Measurements from ENCODE around the gene CDH26.

The CDH26 gene

DNA sequence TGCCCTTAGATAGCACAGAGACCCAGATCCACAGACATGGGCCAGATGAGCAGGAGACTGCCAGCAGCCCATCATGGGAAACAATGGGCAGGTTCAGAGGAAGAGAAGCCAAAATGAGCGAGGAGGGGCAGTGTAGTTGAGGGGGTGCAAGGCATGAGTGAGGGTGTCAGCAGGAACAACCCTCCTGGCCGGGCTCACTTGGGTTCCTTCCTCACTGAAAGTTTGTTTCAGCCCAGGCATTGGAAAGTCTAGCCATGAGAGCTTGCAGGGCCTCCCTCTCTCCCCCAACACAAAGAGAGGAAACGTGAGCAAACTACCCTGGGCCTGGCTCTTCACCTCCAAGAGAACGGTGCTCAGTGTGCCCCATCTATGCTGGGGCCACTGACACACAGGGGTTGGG is 48.0 kb downstream of the CDH26 start:
- Histone ChIP-seq H3K27me3 (ENCODE audit: control insufficient read depth in 1 of 2, insufficient read depth in 1 of 2, low read length in 2 of 2) (peaks cover 4 to 9% of the 10 kb centered on the region in 2 experiments), H3K9ac (ENCODE audit: low read length) (no peak overlapping the region), H2BK120ac (ENCODE audit: low read depth, low read length) (no peak overlapping the region), H4K8ac (ENCODE audit: low read length) (no peak overlapping the region), H3K23ac (ENCODE audit: low read length in 2 of 2) (peak overlapping the region in 1 of 2 experiments; percentile 38), H2BK12ac (ENCODE audit: low read length in 2 of 2) (no peak overlapping the region), H2BK15ac (ENCODE audit: low read depth, poor library complexity, severe bottlenecking) (no peak overlapping the region), H3K36me3 (ENCODE audit: control insufficient read depth in 1 of 2, insufficient read depth in 2 of 2, low read depth in 1 of 2, low read length in 2 of 2) (no peaks in the 10 kb centered on the region), H2AFZ (ENCODE audit: low read depth, low read length) (no peak overlapping the region), H2BK5ac (ENCODE audit: low read depth, low read length, poor library complexity, severe bottlenecking) (no peak overlapping the region), H3K27ac (ENCODE audit: low read length, poor library complexity, severe bottlenecking) (no peak overlapping the region), H3K4me2 (ENCODE audit: low read length, poor library complexity, severe bottlenecking) (no peak overlapping the region), H3K9me3 (ENCODE audit: control insufficient read depth, low read length) (no peaks in the 10 kb centered on the region), H4K91ac (ENCODE audit: low read length) (no peak overlapping the region), H3K4me1 (ENCODE audit: control insufficient read depth, insufficient read depth, low read depth, low read length) (no peaks in the 10 kb centered on the region), H3K4me3 (ENCODE audit: insufficient read depth in 1 of 2, low read depth in 1 of 2, low read length in 2 of 2) (no peak overlapping the region), H3K79me1 (replicated peaks; ENCODE audit: low read length, poor library complexity, severe bottlenecking) (no peaks in the 10 kb centered on the region), H3K18ac (ENCODE audit: low read depth in 1 of 2, low read length in 2 of 2) (no peak overlapping the region), H3K4ac (ENCODE audit: low read depth in 1 of 2, low read length in 2 of 2) (no peak overlapping the region), H2AK5ac (ENCODE audit: low read length, severe bottlenecking) (no peak overlapping the region), H3K14ac (ENCODE audit: low read length in 2 of 2) (no peak overlapping the region)
- no peak for DNase-seq
- WGBS = 71% methylated on average over 4 of the region's 4 CpGs

DNA sequence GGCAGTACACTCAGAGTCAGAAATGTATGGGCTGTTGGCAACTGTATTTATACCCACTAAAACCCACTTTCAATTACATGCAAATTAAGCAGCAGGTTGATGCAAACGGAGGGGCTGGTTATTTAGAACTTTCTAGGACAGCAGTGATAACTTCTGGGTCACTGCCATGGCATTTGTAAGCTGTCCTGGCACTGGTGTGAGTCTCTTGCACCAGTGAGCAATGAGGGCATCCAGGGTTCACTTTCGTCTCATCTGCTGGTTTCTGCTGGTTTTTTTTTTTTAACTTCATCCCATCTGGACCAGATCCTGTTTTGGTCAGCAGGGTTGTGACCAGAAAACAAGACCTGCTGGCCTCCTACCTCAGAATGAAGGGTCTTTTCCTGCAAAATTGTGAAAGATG is 49.2 kb downstream of the CDH26 start:
- no peaks in the 10 kb centered on the region for H3K79me1 ChIP-seq (replicated peaks; ENCODE audit: low read length, poor library complexity, severe bottlenecking)
- no peak overlapping the region for H2AFZ ChIP-seq (ENCODE audit: low read depth, low read length)
- H3K9me3 ChIP-seq (ENCODE audit: control insufficient read depth, low read length) = no peaks in the 10 kb centered on the region
- no peak overlapping the region for H3K4ac ChIP-seq (ENCODE audit: low read depth in 1 of 2, low read length in 2 of 2)
- H3K14ac ChIP-seq (ENCODE audit: low read length in 2 of 2) = no peak overlapping the region
- 55% methylated on average over 2 of the region's 2 CpGs for WGBS
- no peak overlapping the region for H2BK15ac ChIP-seq (ENCODE audit: low read depth, poor library complexity, severe bottlenecking)
- no peak overlapping the region for H2BK12ac ChIP-seq (ENCODE audit: low read length in 2 of 2)
- no peak overlapping the region for H2BK5ac ChIP-seq (ENCODE audit: low read depth, low read length, poor library complexity, severe bottlenecking)
- H2AK5ac ChIP-seq (ENCODE audit: low read length, severe bottlenecking) = no peak overlapping the region
- no peak overlapping the region for H4K8ac ChIP-seq (ENCODE audit: low read length)
- no peak overlapping the region for H3K18ac ChIP-seq (ENCODE audit: low read depth in 1 of 2, low read length in 2 of 2)
- H3K23ac ChIP-seq (ENCODE audit: low read length in 2 of 2) = no peak overlapping the region
- no peak overlapping the region for H3K9ac ChIP-seq (ENCODE audit: low read length)
- H3K27ac ChIP-seq (ENCODE audit: low read length, poor library complexity, severe bottlenecking) = no peak overlapping the region
- H3K4me1 ChIP-seq (ENCODE audit: control insufficient read depth, insufficient read depth, low read depth, low read length) = no peaks in the 10 kb centered on the region
- DNase-seq = no peak
- H3K36me3 ChIP-seq (ENCODE audit: control insufficient read depth in 1 of 2, insufficient read depth in 2 of 2, low read depth in 1 of 2, low read length in 2 of 2) = no peaks in the 10 kb centered on the region
- H3K27me3 ChIP-seq (ENCODE audit: control insufficient read depth in 1 of 2, insufficient read depth in 1 of 2, low read length in 2 of 2) = peaks cover 5 to 9% of the 10 kb centered on the region in 2 experiments
- H3K4me3 ChIP-seq (ENCODE audit: insufficient read depth in 1 of 2, low read depth in 1 of 2, low read length in 2 of 2) = no peak overlapping the region
- H2BK120ac ChIP-seq (ENCODE audit: low read depth, low read length) = no peak overlapping the region
- no peak overlapping the region for H3K4me2 ChIP-seq (ENCODE audit: low read length, poor library complexity, severe bottlenecking)
- no peak overlapping the region for H4K91ac ChIP-seq (ENCODE audit: low read length)

DNA sequence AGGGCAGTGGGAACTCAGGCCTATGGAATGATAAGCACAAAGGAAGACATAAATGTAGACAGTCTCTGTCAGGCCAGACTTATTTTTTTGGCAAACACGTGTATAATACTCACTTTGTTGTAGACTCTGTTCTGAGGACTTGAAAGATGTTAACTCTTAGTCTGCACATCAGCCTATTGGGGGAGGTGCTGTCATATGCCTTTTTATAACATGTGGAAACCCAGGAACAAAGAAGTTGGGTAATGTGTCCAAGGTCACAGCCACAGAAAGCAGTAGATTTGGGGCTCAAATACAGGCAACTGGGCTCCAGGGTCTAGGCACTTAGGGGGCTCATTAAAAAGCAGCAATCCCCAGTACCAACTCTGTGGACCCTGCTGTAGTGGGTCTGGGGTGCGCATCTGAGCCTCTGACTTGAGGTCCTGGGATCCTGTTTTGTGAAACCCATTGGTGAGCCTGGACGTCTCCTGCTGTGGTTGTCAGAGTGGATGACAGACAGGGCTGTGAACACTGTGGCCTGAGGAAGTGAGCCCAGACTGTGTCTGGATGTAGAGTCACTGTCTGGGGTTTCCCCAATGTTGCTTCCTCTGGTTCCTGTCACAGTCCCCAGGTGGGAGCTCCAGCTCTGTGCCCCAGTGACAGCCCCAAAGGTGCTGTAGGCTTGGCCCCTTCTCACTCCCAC is 50.0 kb downstream of the CDH26 start:
- Histone ChIP-seq H3K9ac (ENCODE audit: low read length) (no peak overlapping the region), H3K18ac (ENCODE audit: low read depth in 1 of 2, low read length in 2 of 2) (no peak overlapping the region), H4K91ac (ENCODE audit: low read length) (no peak overlapping the region), H3K14ac (ENCODE audit: low read length in 2 of 2) (no peak overlapping the region), H2BK12ac (ENCODE audit: low read length in 2 of 2) (no peak overlapping the region), H3K4me1 (ENCODE audit: control insufficient read depth, insufficient read depth, low read depth, low read length) (no peaks in the 10 kb centered on the region), H3K36me3 (ENCODE audit: control insufficient read depth in 1 of 2, insufficient read depth in 2 of 2, low read depth in 1 of 2, low read length in 2 of 2) (no peaks in the 10 kb centered on the region), H3K79me1 (replicated peaks; ENCODE audit: low read length, poor library complexity, severe bottlenecking) (no peaks in the 10 kb centered on the region), H2BK15ac (ENCODE audit: low read depth, poor library complexity, severe bottlenecking) (no peak overlapping the region), H3K9me3 (ENCODE audit: control insufficient read depth, low read length) (no peaks in the 10 kb centered on the region), H2AFZ (ENCODE audit: low read depth, low read length) (no peak overlapping the region), H3K23ac (ENCODE audit: low read length in 2 of 2) (no peak overlapping the region), H2BK5ac (ENCODE audit: low read depth, low read length, poor library complexity, severe bottlenecking) (no peak overlapping the region), H3K27me3 (ENCODE audit: control insufficient read depth in 1 of 2, insufficient read depth in 1 of 2, low read length in 2 of 2) (peaks cover 5 to 9% of the 10 kb centered on the region in 2 experiments), H4K8ac (ENCODE audit: low read length) (no peak overlapping the region), H3K4me3 (ENCODE audit: insufficient read depth in 1 of 2, low read depth in 1 of 2, low read length in 2 of 2) (no peak overlapping the region), H2AK5ac (ENCODE audit: low read length, severe bottlenecking) (no peak overlapping the region), H3K4me2 (ENCODE audit: low read length, poor library complexity, severe bottlenecking) (no peak overlapping the region), H3K27ac (ENCODE audit: low read length, poor library complexity, severe bottlenecking) (no peak overlapping the region), H2BK120ac (ENCODE audit: low read depth, low read length) (no peak overlapping the region), H3K4ac (ENCODE audit: low read depth in 1 of 2, low read length in 2 of 2) (no peak overlapping the region)
- DNase-seq = no peak
- WGBS = 74% methylated on average over 3 of the region's 3 CpGs

DNA sequence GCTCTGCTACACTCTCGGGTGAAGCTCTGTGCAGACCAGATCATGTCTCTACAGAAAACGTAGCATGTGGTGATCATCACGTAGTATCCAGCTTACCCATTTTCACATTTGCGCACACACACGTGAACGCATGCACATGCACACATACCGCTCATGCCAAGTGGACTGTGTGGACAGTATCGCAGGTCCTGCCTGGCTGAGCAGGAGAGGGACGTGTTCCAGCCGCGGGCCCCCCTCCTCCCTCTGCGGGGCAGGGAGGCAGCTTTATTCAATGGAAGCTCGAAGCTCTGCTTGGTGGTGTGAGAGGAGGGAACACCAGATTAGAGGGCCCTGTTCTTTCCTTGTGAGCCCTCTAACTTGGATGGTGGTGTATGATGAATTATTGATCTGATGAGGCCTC is 51.1 kb downstream of the CDH26 start:
- 90% methylated on average over 12 of the region's 13 CpGs for WGBS
- peaks cover 5 to 9% of the 10 kb centered on the region in 2 experiments for H3K27me3 ChIP-seq (ENCODE audit: control insufficient read depth in 1 of 2, insufficient read depth in 1 of 2, low read length in 2 of 2)
- H3K79me1 ChIP-seq (replicated peaks; ENCODE audit: low read length, poor library complexity, severe bottlenecking) = no peaks in the 10 kb centered on the region

More for the DNA sequence above, 51.1 kb downstream of the CDH26 start:
- Histone ChIP-seq H2BK12ac (ENCODE audit: low read length in 2 of 2) (no peak overlapping the region), H2AFZ (ENCODE audit: low read depth, low read length) (no peak overlapping the region), H3K14ac (ENCODE audit: low read length in 2 of 2) (no peak overlapping the region), H3K18ac (ENCODE audit: low read depth in 1 of 2, low read length in 2 of 2) (no peak overlapping the region), H3K4me1 (ENCODE audit: control insufficient read depth, insufficient read depth, low read depth, low read length) (no peaks in the 10 kb centered on the region), H2BK15ac (ENCODE audit: low read depth, poor library complexity, severe bottlenecking) (no peak overlapping the region), H2BK5ac (ENCODE audit: low read depth, low read length, poor library complexity, severe bottlenecking) (no peak overlapping the region), H2BK120ac (ENCODE audit: low read depth, low read length) (no peak overlapping the region), H3K9me3 (ENCODE audit: control insufficient read depth, low read length) (no peaks in the 10 kb centered on the region), H3K27ac (ENCODE audit: low read length, poor library complexity, severe bottlenecking) (no peak overlapping the region), H3K36me3 (ENCODE audit: control insufficient read depth in 1 of 2, insufficient read depth in 2 of 2, low read depth in 1 of 2, low read length in 2 of 2) (no peaks in the 10 kb centered on the region), H4K91ac (ENCODE audit: low read length) (no peak overlapping the region), H3K23ac (ENCODE audit: low read length in 2 of 2) (no peak overlapping the region), H2AK5ac (ENCODE audit: low read length, severe bottlenecking) (no peak overlapping the region), H3K4me2 (ENCODE audit: low read length, poor library complexity, severe bottlenecking) (no peak overlapping the region), H3K4ac (ENCODE audit: low read depth in 1 of 2, low read length in 2 of 2) (no peak overlapping the region), H4K8ac (ENCODE audit: low read length) (no peak overlapping the region), H3K4me3 (ENCODE audit: insufficient read depth in 1 of 2, low read depth in 1 of 2, low read length in 2 of 2) (no peak overlapping the region), H3K9ac (ENCODE audit: low read length) (no peak overlapping the region)
- no peak for DNase-seq

All from mesenchymal stem cell (in vitro differentiated cells and primary cell).